Kidney (tissue), 14 donors: ENCODE measurements around the gene RGL2. TPM values are rescaled to one million over a fixed set of nuclear protein-coding genes. Genes with fewer than 3 reads are reported as not detected.

Source experiments
- DNase-seq, 5 donors: peaks; one replicate each; pipeline ENCODE4 v3.0.0-alpha.2; 2013 to 2020
- FAIRE-seq: peaks from 2 replicates; lab custom pipeline; 2012; peaks lifted over from hg19 to GRCh38; lab: Jason Lieb, UNC
- H3K27ac ChIP-seq, 2 donors: one replicate each; pipeline ENCODE4 v1.7.0; 2013; ENCODE audit warnings: low read depth in 2 of 2, low read length in 2 of 2, inconsistent platforms in 1 of 2
- H3K27me3 ChIP-seq: one replicate; pipeline ENCODE4 v1.7.1; 2013; ENCODE audit warnings: low read length, inconsistent platforms; ENCODE audit not compliant: control insufficient read depth, insufficient read depth
- H3K36me3 ChIP-seq, 3 donors: one replicate each; pipeline versions ENCODE4 v1.7.0 to v1.7.1; 2013; ENCODE audit warnings: low read length in 3 of 3, control low read depth in 1 of 3, inconsistent platforms in 1 of 3; ENCODE audit not compliant: insufficient read depth in 3 of 3, control insufficient read depth in 2 of 3
- H3K4me1 ChIP-seq, 3 donors: one replicate each; pipeline versions ENCODE4 v1.7.0 to v1.7.1; 2013; ENCODE audit warnings: low read length in 3 of 3, inconsistent platforms in 1 of 3, low read depth in 1 of 3; ENCODE audit not compliant: control insufficient read depth in 2 of 3, insufficient read depth in 2 of 3
- H3K4me3 ChIP-seq, 3 donors: one replicate each; pipeline versions ENCODE4 v1.7.0 to v1.8.1; 2013; ENCODE audit warnings: low read length in 3 of 3, control low read depth in 1 of 3, inconsistent platforms in 1 of 3
- H3K9ac ChIP-seq, 3 donors: one replicate each; pipeline versions ENCODE4 v1.7.0 to v1.7.1; 2013; ENCODE audit warnings: low read length in 3 of 3, control low read depth in 1 of 3, inconsistent platforms in 1 of 3
- H3K9me3 ChIP-seq, 3 donors: one replicate each; pipeline versions ENCODE4 v1.7.0 to v1.7.1; 2013; ENCODE audit warnings: low read length in 3 of 3, control low read depth in 1 of 3, inconsistent platforms in 1 of 3; ENCODE audit not compliant: control insufficient read depth in 2 of 3, insufficient read depth in 1 of 3
- intact Hi-C: fragments of 100-400 bp; cut with DNase I; formaldehyde crosslinking; loops from one replicate; pipeline ENCODE4 v1.11.1; 2022
- polyA plus RNA-seq: library from polyadenylated mRNA; stranded (reverse); fragments of 350-450 nt; fragmentation: Illumina TruSeq; extraction: RNeasy Lipid Tissue Mini Kit (QIAGEN cat#74804); gene quantifications from one replicate; pipeline ENCODE4 v1.2.3, GENCODE V29; 2014; ENCODE audit warnings: low read depth, low replicate concordance; ENCODE audit not compliant: insufficient read depth
- total RNA-seq: library from RNA; stranded (reverse); fragmentation: NEBNext Ultra II Directional; extraction: Animal tissue kit (Norgen Biotek cat#: 25700); gene quantifications from one replicate; pipeline ENCODE4 v1.2.1, GENCODE V29; 2021
- TF ChIP-seq, protein P1 (sequence below): IDR thresholded peaks from 3 replicates; pipeline ENCODE4 v1.5.1; 2012; ENCODE audit warnings: mild to moderate bottlenecking, moderate library complexity, borderline replicate concordance; ENCODE audit not compliant: insufficient read depth; ENCODE audit errors: extremely low read depth
- donor health status: control.
- donor health status: control.
- donor health status: control.
- donor health status: control.
- donor health status: control.
- donor health status: DM: yes; HTN: yes; CAD: no.
- donor health status: Normal renal cell carcinoma (clear cell type).

The RGL2 gene
- total and polyA plus RNA-seq, 2 donors from 2014 or later = 56.2 to 92.4 TPM

DNA sequence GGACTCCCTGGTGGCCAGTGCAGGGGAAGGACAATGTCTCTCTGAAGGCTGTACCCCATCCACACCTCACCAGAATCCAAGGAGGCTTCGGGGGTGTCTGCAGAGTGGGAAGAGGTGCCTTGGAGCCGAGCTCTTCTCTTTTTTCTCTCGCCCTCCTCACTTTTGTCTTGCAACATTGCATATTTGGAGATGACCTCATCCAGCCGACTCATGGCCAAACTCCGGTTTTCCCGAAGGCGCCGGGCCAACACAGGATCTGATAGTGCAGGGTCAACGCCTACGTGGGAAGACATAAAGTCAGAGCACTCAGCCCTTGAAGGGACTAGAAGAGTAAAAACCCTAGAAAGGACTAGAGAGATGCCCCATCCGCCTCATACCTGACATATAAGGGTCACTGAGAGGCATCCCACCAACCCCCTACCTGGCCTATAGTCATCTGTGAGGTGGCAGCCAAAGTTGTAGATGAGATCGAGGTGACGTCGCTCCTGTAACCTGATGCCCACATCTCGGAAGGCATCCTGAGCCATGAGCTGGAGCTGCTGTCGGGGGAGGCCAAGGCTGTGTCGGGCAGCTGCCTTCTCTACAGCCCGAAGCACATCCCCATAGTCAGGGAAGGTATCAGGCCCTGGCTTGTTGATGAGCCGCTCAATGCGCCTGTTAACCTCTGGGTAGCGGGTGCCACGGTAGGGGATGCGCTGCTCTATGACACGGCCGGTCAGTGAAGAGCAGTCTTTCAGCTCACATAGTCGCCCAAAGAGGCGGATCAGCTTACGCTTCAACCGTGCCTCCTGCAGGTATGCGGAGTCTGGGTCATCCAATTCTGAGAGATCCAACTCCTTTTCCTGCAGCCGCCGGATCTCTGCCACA is 21.8 kb upstream of the RGL2 start:
- FAIRE-seq = no peak
- intact Hi-C loops = no loop called here
- TF ChIP-seq, protein P1, sequence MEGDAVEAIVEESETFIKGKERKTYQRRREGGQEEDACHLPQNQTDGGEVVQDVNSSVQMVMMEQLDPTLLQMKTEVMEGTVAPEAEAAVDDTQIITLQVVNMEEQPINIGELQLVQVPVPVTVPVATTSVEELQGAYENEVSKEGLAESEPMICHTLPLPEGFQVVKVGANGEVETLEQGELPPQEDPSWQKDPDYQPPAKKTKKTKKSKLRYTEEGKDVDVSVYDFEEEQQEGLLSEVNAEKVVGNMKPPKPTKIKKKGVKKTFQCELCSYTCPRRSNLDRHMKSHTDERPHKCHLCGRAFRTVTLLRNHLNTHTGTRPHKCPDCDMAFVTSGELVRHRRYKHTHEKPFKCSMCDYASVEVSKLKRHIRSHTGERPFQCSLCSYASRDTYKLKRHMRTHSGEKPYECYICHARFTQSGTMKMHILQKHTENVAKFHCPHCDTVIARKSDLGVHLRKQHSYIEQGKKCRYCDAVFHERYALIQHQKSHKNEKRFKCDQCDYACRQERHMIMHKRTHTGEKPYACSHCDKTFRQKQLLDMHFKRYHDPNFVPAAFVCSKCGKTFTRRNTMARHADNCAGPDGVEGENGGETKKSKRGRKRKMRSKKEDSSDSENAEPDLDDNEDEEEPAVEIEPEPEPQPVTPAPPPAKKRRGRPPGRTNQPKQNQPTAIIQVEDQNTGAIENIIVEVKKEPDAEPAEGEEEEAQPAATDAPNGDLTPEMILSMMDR = no peak

GRCh38 chr6:33319939-33320314 is 21.2 kb upstream of the RGL2 start:
- TF ChIP-seq, protein P1 = no peak
- FAIRE-seq = no peak
- DNase-seq = no peak
- Histone ChIP-seq H3K9ac (no peak overlapping the region), H3K9me3 (no peaks in the 10 kb centered on the region), H3K27ac (no peak overlapping the region), H3K4me3 (no peak overlapping the region), H3K36me3 (peaks cover 5 to 17% (median 11%) of the 10 kb centered on the region in 3 donors), H3K4me1 (peaks cover 0 to 34% (median 21%) of the 10 kb centered on the region in 3 donors), H3K27me3 (no peaks in the 10 kb centered on the region)
- intact Hi-C loops = no loop called here

More for the DNA sequence above, 21.8 kb upstream of the RGL2 start:
- no peak overlapping the region for H3K9ac ChIP-seq
- no peak overlapping the region for H3K27ac ChIP-seq
- DNase-seq = peak in 3 of 5 donors; percentile 22 to 61 (median 22)
- peaks cover 0 to 29% (median 21%) of the 10 kb centered on the region in 3 donors for H3K4me1 ChIP-seq
- no peak overlapping the region for H3K4me3 ChIP-seq
- H3K36me3 ChIP-seq = peaks cover 5 to 17% (median 11%) of the 10 kb centered on the region in 3 donors
- H3K27me3 ChIP-seq = no peaks in the 10 kb centered on the region
- H3K9me3 ChIP-seq = no peaks in the 10 kb centered on the region

- peak overlapping the region; percentile 45 to 52 for H3K27ac ChIP-seq
- H3K4me3 ChIP-seq = peak overlapping the region in 2 of 3 donors; percentile 57 to 77
- peak overlapping the region in 2 of 3 donors; percentile 30 to 58 for H3K9ac ChIP-seq
- intact Hi-C loops = no loop called here
- TF ChIP-seq, protein P1 = no peak
- H3K36me3 ChIP-seq = peaks cover 5 to 17% (median 11%) of the 10 kb centered on the region in 3 donors
- no peaks in the 10 kb centered on the region for H3K27me3 ChIP-seq
- H3K9me3 ChIP-seq = no peaks in the 10 kb centered on the region
- H3K4me1 ChIP-seq = peaks cover 0 to 35% (median 13%) of the 10 kb centered on the region in 3 donors
- DNase-seq (no peak), FAIRE-seq (no peak)
Observed at GRCh38 chr6:33318426-33319073, 19.8 kb upstream of the RGL2 start.
